HG03196 (cell line): ENCODE results near the gene DOLPP1.

Experiments
- ATAC-seq: cut with Tn5 transposase; IDR thresholded peaks from one replicate; pipeline ENCODE4 v1.9.1; 2021; ENCODE audit not compliant: unreplicated experiment

DOLPP1 gene

DNA sequence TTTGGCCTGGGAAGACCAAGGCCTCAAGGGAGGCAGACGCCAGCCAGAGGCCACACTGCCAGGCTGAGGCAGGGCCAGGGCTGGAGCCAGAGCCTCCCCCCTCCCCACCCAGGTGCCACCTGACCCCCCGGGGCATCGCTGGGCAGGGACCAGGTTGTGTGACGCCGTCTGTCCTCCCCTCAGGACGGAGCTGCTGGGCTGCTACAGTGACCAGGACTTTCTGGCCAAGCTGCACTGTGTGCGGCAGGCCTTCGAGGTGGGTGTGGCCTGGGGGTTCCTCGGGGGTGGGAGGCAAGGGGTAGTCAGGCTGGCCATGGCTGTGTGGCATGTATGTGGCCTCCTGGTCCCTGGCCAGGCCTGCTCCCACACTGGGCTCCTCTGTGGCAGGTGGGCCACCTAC is 17.9 kb upstream of the DOLPP1 start:
- ATAC-seq = no peak

DNA sequence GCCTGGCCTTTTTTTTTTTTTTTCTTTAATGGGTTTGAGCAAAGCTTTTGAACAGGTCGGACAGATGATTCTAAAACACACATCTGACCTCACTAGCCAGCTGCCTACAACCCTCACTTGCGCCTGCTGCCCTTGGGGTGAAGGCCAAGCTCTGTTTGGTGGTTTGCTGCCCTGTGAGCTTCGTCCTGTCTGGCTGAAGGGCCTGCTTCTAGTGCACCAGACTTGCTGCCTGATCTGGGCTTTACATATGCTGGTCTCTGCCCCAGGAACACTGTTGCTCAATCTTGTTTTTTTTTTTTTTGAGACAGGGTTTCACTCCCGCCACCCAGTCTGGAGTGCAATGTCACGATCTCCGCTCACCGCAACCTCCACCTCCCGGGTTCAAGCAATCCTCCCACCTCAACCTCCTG is 16.4 kb upstream of the DOLPP1 start:
- no peak for ATAC-seq

DNA sequence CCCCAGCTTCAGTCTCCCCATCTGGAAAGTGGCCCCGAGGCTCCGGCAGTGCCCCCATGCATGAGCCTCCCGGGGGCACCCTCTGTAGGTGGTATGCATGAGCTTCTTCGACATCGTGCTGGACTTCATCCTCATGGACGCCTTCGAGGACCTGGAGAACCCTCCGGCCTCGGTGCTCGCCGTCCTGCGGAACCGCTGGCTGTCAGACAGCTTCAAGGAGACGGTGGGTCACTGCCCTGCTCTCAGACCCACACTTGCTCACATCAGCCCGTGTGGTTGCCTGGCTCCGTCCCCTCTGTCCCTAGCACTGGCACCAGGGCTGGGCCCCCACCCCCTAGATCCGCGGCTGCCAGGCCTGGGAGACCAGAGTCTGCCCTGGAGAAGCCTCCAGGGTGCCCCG is 12.8 kb upstream of the DOLPP1 start:
- no peak for ATAC-seq

DNA sequence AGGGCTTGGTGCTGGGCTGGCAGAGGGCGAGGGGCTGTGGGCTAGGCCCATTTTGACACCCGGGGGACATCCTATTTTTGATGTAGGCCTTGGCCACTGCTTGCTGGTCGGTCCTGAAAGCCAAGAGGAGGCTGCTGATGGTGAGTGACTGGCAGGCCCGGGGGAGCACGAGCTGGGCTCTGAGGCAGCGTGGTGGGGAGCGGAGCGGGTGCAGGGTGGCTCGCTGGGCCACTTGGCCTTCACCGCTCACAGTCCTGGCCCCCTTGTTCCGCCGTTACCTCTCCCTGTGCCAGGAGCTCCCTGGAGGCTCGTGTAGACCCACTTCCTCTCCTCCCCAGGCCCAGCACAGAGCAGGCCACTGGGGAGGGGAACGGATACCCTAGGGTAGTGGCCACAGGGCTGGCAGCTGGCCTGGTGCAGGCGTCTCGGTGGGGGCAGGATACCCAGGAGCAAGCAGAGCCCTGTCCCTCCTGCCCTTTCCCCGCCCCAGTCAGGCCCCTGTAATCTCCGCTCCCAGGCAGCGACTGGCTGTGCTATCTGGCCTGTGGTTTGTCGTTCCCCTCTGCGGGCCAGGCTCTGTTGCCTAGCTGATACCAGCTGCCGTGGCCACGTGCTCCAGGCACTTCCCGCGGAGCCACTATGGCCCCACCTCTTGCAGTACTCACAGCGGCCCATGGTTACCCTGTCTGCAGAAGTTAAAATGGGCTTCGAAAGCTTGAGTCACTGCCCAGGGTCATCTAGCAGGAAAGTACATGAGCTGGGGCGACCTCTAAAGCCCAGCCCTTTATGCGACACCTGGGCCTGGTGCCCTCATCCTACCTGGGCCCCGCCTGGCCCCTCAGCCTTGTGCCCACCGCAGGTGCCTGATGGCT is 11.7 kb upstream of the DOLPP1 start:
- ATAC-seq = peak; percentile 62

DNA sequence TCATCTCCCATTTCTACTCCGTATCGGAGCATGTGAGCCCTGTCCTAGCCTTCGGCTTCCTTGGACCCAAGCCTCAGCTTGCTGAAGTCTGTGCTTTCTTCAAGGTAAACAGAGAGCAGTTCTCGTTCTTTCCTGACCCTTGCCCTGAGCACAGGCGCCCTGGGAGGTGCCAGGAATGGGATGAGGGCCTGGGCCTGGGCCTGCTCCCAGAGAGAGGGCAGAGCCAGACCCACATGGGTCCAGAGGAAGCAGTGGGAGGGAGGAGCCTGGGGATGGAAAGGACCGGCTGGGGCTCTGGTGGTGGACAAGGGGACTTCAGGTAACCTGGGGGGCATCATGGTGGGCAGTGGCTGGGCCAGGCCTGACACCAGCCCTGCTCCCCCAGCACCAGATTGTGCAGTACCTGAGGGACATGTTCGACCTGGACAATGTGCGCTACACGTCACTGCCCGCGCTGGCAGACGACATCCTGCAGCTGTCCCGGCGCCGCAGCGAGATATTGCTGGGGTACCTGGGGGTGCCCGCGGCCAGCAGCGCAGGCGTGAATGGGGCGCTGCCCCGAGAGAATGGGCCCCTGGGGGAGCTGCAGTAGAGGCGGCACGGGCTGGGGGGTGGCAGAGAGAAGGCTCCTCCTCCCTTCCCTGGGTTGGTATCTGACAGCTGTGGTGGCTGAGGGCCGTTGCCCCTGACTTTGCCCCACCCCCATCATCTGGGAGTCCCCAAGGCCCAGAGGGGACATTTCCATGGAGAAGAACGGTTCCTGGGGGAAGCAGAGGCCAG is 10.9 kb upstream of the DOLPP1 start:
- ATAC-seq = no peak

DNA sequence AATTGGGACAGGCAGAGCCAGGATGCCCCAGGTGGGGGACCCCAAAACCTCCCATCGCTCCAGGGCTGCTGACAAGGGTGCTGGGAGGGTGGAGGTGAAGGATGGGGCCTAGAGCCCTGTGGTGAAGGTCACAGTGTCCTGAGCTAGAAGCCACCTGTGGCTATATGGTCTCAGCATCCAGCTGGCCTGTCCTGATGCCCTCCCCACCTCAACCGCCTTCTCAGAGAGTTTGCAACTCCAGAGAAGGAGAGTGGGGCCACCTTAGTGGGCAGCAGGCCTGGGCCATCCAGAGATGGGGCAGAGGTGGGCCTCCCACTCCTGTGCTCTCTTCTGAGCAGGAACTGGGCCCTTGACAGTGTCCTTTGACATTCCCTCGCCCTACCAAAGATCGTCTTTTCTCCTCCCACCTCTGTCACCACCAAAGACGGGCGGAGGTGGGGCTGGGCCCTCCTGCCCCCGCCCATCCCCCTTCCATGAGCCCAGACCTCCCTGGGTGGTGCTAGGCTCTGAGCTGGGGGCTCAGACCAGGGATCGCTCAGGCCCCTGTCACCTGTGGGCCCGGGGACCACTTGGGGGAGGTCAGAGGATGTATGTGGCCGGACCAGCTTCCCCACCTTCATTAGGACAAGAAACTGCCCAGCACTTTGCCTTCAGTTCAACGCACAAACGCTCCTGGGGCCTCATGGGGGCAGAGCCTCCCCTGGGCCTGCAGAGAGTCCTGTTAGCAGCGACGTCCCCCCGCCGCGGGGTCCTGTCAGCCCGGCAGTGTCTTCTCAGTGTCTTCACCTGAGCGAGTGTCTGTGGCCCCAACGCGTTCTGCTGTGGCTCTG is 10.0 kb upstream of the DOLPP1 start:
- ATAC-seq = no peak

DNA sequence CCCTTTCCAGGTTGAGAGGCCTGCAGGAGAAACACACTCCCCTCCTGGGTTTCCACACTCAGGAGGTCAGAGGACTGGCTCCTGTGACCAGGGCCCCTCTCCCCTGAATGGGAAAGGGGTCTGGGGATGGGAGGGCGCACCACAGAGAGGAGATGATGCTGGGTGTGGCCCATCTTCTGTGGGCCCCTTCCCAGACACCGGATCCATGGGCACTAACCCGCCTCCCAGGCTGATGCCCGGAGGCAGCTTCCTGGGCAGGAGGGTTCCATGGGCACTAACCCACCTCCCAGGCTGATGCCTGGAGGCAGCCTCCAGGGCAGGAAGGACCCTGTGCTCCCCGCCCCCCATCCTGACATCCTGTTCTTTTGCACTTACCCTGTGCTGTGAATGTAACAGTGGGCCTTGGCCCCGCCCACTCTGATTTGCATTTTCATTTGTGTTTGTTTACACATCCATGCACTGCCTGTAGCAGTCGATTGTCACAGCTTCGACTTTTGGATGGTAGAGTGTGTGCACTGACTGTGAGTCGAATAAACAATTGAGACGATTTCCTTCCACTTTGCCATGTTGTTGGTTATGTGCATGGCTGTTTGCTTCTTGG is 9.3 kb upstream of the DOLPP1 start:
- no peak for ATAC-seq

DNA sequence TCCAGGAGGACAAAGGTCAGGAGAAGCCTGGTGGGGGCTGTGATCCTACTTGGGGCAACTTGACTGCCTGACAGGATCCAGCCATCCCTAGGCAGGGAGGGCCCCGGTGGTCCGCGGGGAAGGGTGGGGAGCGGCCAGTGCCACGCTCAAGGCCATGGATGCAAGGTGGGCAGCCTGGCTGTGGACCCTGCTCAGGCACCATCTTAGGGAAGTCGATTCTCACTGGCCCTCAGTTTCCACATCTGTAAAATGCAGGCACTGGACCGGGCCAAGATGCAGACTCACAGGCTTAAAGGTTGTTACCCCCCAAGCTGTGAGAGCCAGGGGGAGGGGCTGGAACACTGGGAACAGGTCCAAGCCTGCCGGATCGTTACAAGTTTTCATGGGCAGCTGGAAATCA is 8.7 kb upstream of the DOLPP1 start:
- no peak for ATAC-seq

DNA sequence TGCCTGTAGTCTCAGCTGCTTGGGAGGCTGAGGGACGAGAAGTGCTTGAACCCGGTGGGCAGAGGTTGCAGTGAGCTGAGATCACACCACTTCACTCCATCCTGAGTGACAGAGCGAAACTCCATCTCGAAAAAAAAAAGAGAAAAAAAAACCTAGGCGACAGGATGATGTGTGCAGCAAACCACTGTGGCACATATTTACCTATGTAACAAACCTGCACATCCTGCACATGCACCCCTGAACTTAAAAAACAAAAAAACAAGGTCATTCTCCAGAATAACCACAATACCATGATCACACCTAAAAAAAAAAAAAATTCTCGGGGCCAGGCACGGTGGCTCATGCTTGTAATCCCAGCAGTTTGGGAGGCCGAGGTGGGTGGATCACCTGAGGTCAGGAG is 7.5 kb upstream of the DOLPP1 start:
- no peak for ATAC-seq

DNA sequence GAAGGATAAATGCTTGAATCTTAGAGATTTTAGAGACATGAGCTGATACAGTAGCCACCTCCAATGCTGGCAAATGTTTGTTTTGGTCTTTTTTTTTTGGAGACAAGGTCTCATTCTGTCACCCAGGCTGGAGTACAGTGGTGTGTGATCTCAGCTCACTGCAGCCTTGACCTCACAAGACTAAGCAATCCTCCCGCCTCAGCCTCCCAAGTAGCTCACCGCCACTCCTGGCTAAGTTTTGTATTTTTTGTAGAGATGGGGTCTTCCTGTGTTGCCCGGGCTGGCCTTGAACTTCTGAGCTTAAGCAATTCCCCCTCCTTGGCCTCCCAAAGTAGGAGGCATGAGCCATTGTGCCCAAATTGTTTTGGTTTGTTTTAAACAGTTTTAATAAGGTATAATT is 6.8 kb upstream of the DOLPP1 start:
- ATAC-seq = no peak

DNA sequence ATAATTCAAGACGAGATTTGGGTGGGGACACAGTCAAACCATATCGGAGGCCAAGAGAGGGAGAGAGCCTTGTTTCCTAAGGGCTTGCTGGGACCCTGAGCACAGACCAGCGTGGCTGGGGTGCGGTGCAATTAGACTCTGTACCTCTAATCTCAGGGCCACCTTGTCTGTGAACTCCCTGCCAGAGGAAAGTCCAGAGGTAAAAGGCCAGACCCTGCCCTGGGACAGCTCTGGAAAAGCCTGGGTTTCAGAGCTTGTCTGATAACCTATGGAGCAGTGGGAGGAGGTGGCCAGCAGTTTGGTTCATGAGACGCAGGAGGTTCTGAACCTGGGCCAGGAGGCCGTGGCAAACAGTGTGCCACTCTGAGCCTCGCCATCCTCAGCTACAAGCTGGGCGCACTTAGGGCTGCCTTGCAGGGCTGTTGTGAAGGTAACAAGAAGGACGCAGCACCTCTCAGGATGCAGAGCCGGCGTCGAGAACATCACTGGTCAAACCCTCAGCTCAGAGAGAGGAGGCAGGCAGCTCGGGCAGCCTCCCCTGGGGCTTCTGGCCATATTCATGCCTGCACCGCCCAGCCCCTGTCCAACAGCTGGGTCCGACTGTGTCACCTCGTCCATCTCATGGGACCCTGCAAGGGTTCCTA is 4.8 kb upstream of the DOLPP1 start:
- ATAC-seq = no peak

DNA sequence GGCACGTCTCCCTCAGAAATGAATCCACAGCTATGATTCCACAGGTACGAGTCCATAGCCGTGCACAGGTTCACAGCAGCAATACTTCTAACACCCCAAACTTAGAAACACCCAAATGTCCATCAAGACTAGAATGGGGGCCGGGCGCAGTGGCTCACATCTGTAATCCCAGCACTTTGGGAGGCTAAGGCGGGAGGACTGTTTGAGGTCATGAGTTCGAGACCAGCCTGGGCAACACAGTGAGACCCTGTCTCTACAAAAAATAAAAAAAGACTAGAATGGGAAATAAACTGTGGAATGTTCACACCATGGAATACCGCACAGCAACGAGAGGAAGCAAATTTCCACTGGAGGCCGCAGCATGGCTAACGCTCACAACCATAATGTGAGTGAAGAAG is 4.3 kb upstream of the DOLPP1 start:
- no peak for ATAC-seq

DNA sequence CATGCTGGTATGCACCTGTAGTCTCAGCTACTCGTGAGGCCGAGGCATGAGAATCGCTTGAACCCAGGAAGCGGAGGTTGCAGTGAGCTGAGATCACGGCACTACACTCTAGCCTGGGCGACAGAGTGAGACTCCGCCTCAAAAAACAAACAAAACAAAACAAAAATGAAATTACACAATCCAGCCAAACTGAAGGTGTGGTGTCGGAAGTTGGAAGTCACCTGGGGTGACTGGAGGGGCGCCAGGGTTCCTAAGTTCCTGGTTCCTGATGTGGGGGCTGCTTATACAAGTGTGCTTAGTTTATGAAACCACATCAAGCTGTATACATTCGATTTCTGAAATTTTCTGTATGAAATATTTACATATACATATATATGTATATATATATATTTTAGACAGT is 3.7 kb upstream of the DOLPP1 start:
- no peak for ATAC-seq

DNA sequence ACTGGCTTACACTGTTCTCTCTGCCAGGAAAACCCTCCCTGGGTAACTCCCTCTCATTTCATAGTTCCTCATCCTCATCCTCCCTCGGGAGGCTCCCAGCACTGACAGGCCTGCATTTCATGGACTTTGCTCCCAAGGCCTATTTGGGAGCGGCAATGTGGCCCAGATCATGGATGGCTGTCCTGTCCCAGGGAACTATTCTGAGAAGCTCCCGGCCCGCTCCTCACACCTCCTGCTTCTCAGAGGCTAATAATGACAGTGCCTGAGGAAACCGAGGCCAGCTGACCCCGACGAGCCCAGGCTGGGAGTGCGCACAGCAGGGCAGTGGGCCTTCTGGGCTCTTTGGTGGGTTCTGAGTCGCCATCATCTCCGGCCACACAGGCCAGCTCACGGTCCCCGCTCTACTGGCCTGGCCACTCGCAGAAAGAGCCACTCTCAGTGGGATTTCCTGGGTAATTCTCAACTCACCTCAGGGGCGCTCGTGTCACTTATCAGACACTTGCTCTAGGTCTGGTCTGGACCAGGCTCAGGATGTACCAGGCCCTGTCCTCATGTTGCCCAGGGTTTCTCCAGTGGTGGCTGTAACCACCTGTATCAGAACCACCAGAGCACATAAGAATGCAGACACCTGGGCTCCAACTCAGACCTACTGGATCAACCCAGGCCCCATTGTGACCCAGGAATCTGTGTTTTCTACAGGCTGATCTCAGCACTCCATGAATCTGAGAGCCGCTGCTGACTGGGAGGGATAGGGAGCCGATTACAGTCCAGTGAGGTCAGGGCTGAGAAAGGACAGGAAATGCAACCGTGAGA is 2.0 kb upstream of the DOLPP1 start:
- ATAC-seq = no peak

DNA sequence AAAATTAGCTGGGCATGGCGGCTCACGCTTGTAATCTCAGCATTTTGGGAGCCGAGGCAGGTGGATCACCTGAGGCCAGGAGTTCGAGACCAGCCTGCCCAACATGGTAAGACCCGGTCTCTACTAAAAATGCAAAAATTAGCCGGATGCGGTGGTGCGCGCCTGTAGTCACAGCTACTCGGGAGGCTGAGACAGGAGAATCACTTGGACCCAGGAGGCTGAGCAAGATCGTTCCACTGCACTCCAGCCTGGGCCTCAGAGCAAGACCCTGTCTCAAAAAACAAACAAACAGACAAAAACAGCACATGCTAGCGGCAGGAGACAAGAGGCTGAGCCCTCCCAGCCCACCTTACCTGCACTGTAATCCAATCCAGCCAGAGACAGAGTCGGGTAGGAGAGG is 1.1 kb upstream of the DOLPP1 start:
- ATAC-seq = no peak

DNA sequence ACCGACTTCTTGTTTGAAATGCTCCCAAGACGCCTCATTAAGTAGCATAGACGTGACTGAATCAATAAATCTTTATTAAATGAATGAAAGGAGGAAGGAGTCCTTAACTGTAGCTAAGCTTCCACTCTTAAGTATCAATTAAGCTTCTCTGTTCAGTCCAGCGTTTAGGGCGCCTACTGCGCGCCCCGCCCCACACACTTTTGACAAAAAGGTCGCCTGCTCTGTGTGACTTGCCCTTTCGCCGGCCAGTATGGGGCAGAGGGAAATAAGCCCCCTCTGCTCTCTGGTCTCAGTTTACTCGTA is 662 bp upstream of the DOLPP1 start:
- no peak for ATAC-seq

DNA sequence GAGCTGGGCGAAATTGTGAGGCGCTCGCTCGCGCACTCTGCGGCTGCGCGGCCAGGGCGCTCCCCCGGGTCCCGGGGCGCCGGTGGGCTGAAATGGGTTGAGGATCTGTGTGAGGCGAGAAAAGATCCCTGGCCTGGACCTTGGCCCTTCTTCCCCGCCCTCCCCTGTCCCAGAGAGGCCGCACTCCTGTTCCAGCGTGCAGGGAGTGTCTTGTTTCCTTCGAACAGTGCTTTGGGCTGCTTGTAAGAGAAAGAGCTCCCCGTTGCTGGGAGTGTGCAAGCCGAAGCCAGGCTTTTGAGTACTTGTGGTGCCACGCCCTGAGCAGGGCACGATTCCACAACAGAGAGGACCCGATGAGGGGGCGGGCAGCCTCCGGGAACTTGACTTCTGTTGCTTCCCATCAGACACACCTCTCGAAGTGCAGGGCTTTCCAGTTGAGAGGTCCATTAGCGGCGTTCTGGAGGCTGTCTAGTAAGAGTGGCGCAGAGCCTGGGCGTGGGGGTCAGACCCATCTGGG is 535 bp downstream of the DOLPP1 start:
- no peak for ATAC-seq

DNA sequence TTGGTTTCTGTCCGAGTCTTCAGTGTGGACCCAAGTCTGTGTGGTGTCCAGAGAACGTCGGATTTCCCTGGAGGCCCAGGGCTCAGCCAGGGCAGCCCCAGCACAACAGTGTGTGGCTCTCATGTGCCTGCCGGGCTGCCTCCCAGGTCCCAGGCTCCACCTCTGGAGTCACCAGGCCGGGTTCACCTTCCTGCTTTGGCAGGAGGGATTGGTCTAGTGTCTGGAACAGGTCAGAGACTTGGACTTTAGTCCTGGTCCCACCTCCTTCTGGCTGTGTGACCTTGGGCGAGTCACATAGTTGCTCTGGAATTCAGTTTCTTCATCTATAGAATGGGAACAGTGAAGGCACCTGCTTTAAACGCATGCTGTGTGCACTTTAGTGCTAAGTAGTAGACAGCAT is 3.2 kb downstream of the DOLPP1 start:
- no peak for ATAC-seq

DNA sequence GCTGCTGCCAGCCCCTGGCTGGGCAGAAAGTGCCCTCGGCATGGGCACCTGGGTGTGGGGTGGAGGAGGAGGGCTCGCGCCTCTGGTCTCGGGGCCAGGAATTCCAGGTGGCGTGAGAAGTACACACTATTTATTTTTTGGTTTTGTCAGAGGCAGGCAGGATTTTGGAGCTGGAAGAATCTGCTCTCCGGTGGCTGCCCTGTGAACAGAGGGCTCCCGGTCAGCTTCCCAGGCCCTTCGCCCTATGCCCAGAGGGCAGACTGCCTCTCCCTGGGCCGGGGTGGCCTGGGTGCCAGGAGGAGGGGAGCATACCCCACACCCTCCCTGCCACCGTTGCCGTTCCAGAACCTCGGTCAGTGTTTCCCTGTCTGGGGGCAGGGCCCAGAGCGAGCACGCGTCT is 8.3 kb downstream of the DOLPP1 start:
- no peak for ATAC-seq
